HCT116 (cell line): ENCODE data around the gene SRRD. TPM values are rescaled to one million over a fixed set of nuclear protein-coding genes. Genes with fewer than 3 reads are reported as not detected.

Experiments used
- ATAC-seq: fragments of 200-7000 bp; cut with Tn5 transposase; 2 replicates; pipeline ENCODE4 v1.9.1; 2020; ENCODE audit warnings: mild to moderate bottlenecking, moderate library complexity
- BruUV-seq: library from RNA; stranded (reverse); fragments of 400-500 nt; replicated peaks from 2 replicates; lab custom pipeline; 2021; lab: Mats Ljungman, UMichigan
- CTCF ChIA-PET: fragments of 300-600 bp; sonication (Branson Sonifier 250); formaldehyde crosslinking; loops from one replicate; lab custom pipeline; 2021; ENCODE audit warnings: antibody characterized with exemption; lab: Charles Lee
- POLR2A ChIA-PET: fragments of 300-600, 350-600 bp; sonication (Branson Sonifier 250); formaldehyde crosslinking; loops from one replicate; lab custom pipeline; 2021; ENCODE audit warnings: antibody characterized with exemption; lab: Charles Lee
- RAD21 ChIA-PET, 2 experiments: fragments of 300-600 bp; sonication (Branson Sonifier 250); formaldehyde crosslinking; loops; one replicate each; lab custom pipeline; 2023; ENCODE audit warnings: low total read pairs in 2 of 2; ENCODE audit not compliant: uncharacterized antibody in 2 of 2, unreplicated experiment in 2 of 2, low non-redundant PET in 1 of 2; lab: Charles Lee
- DNase-seq: peaks from one replicate; pipeline ENCODE4 v3.0.0-alpha.2; 2010; ENCODE audit warnings: low read depth, low spot score
- H2AFZ ChIP-seq: fragments of 200-600 bp; shearing (Covaris generic), sonication (generic); 2 replicates; pipeline ENCODE4 v1.6.1; 2017; ENCODE audit warnings: low read depth, mixed run types, mixed read lengths, antibody characterized with exemption, low read length; ENCODE audit not compliant: poor library complexity, severe bottlenecking
- H3K27ac ChIP-seq: 2 replicates; pipeline ENCODE4 v1.5.1; 2012; ENCODE audit warnings: low read depth, low read length
- H3K27me3 ChIP-seq: fragments of 200-600 bp; sonication (generic); 2 replicates; pipeline ENCODE4 v1.6.1; 2016; ENCODE audit warnings: mixed run types, low read length, mixed read lengths; ENCODE audit not compliant: insufficient read depth
- H3K36me3 ChIP-seq, 2 experiments: fragments of 200-500 bp in 1 of 2; fragments of 200-600 bp in 1 of 2; sonication (Bioruptor generic) in 1 of 2; sonication (generic) in 1 of 2; 2 replicates each; pipeline versions ENCODE4 v1.5.1 to v1.6.1; 2014 to 2016; ENCODE audit warnings: low read length in 2 of 2, inconsistent platforms in 1 of 2, mixed read lengths in 1 of 2, mixed run types in 1 of 2; ENCODE audit not compliant: insufficient read depth in 2 of 2, control insufficient read depth in 1 of 2
- H3K4me1 ChIP-seq, 2 experiments: fragments of 200-600 bp in 1 of 2; sonication (generic) in 1 of 2; 2 replicates each; pipeline versions ENCODE4 v1.5.1 to v1.6.1; 2012 to 2017; ENCODE audit warnings: low read length in 2 of 2, inconsistent platforms in 1 of 2, mild to moderate bottlenecking in 1 of 2, mixed read lengths in 1 of 2, mixed run types in 1 of 2, moderate library complexity in 1 of 2; ENCODE audit not compliant: insufficient read depth in 2 of 2, control insufficient read depth in 1 of 2
- H3K4me2 ChIP-seq: fragments of 200-600 bp; sonication (generic); 2 replicates; pipeline ENCODE4 v1.6.1; 2017; ENCODE audit warnings: mixed run types, low read length, mixed read lengths
- H3K4me3 ChIP-seq, 2 experiments: fragments of 200-600 bp in 1 of 2; sonication (generic) in 1 of 2; replicated peaks in 1 of 2; 2 replicates each; pipeline ENCODE4 v1.5.1; 2011 to 2016; ENCODE audit warnings: low read length in 2 of 2, control low read depth in 1 of 2, low read depth in 1 of 2, mild to moderate bottlenecking in 1 of 2, mixed read lengths in 1 of 2, mixed run types in 1 of 2
- H3K79me2 ChIP-seq: fragments of 200-600 bp; sonication (generic); 2 replicates; pipeline ENCODE4 v1.6.1; 2017; ENCODE audit warnings: mild to moderate bottlenecking, mixed run types, low read length, moderate library complexity, mixed read lengths; ENCODE audit not compliant: insufficient read depth
- H3K9ac ChIP-seq: fragments of 200-600 bp; sonication (generic); 2 replicates; pipeline ENCODE4 v1.6.1; 2016; ENCODE audit warnings: low read length, mixed read lengths
- H3K9me2 ChIP-seq: fragments of 200-600 bp; sonication (generic), shearing (Covaris generic); 2 replicates; pipeline ENCODE4 v1.6.1; 2017; ENCODE audit warnings: mixed run types, mild to moderate bottlenecking, moderate library complexity; ENCODE audit not compliant: insufficient read depth
- H3K9me3 ChIP-seq, 2 experiments: fragments of 200-500 bp in 1 of 2; fragments of 200-600 bp in 1 of 2; sonication (Bioruptor generic) in 1 of 2; sonication (generic) in 1 of 2; 2 replicates each; pipeline ENCODE4 v1.6.1; 2014 to 2017; ENCODE audit warnings: low read length in 2 of 2, mixed read lengths in 2 of 2, inconsistent platforms in 1 of 2, low read depth in 1 of 2, mild to moderate bottlenecking in 1 of 2, mixed run types in 1 of 2, moderate library complexity in 1 of 2; ENCODE audit not compliant: control insufficient read depth in 1 of 2, insufficient read depth in 1 of 2
- H4K20me1 ChIP-seq: fragments of 200-600 bp; sonication (generic), shearing (Covaris generic); 2 replicates; pipeline ENCODE4 v1.6.1; 2017; ENCODE audit warnings: mixed run types, mild to moderate bottlenecking, moderate library complexity; ENCODE audit not compliant: insufficient read depth
- ATF3 ChIP-seq: IDR thresholded peaks from 2 replicates; pipeline ENCODE4 v1.6.1; 2012
- EGR1 ChIP-seq: IDR thresholded peaks from 2 replicates; pipeline ENCODE4 v1.6.1; 2012; ENCODE audit warnings: low read depth
- EZH2 ChIP-seq: fragments of 200-600 bp; sonication (generic); IDR thresholded peaks from 2 replicates; pipeline ENCODE4 v1.6.1; 2017; ENCODE audit warnings: antibody characterized with exemption, mixed run types
- SP1 ChIP-seq: IDR thresholded peaks from 2 replicates; pipeline ENCODE4 v1.6.1; 2012; ENCODE audit warnings: low read depth
- SRF ChIP-seq: IDR thresholded peaks from 2 replicates; pipeline ENCODE4 v1.6.1; 2012; ENCODE audit warnings: low read depth
- ZBTB33 ChIP-seq: IDR thresholded peaks from 2 replicates; pipeline ENCODE4 v1.6.1; 2011; ENCODE audit warnings: mild to moderate bottlenecking, low read length, moderate library complexity; ENCODE audit not compliant: insufficient replicate concordance; ENCODE audit errors: extremely low read depth
- ZFX ChIP-seq: fragments of 450-650 bp; IDR thresholded peaks from 2 replicates; pipeline ENCODE4 v1.6.1; 2017
- ZNF274 ChIP-seq: fragments of 200-500 bp; sonication (Bioruptor generic); IDR thresholded peaks from 2 replicates; pipeline ENCODE4 v1.6.1; 2014; ENCODE audit warnings: mild to moderate bottlenecking, low read depth, low read length, inconsistent platforms
- intact Hi-C: fragments of 100-400 bp; cut with micrococcal nuclease; formaldehyde crosslinking; loops from 2 replicates; pipeline ENCODE4 v1.10.0; 2022
- total RNA-seq: library from RNA; stranded (reverse); gene quantifications from one replicate; pipeline ENCODE4 v1.2.1, GENCODE V29; 2021; ENCODE audit not compliant: unreplicated experiment
- TF ChIP-seq, protein P1 (sequence below): IDR thresholded peaks from 2 replicates; pipeline ENCODE4 v1.6.1; 2012
- TF ChIP-seq, protein P2 (sequence below): IDR thresholded peaks from 2 replicates; pipeline ENCODE4 v1.6.1; 2012; ENCODE audit warnings: low read depth
- TF ChIP-seq, protein P3 (sequence below), 3 experiments: fragments of 200-600 bp in 1 of 3; sonication (generic) in 1 of 3; IDR thresholded peaks in 2 of 3; conservative IDR thresholded peaks in 1 of 3; 2 replicates each; pipeline ENCODE4 v1.5.1; 2012 to 2017; ENCODE audit warnings: low read depth in 2 of 3, low read length in 2 of 3, antibody characterized with exemption in 1 of 3, borderline replicate concordance in 1 of 3, control low read depth in 1 of 3, mild to moderate bottlenecking in 1 of 3, mixed read lengths in 1 of 3, mixed run types in 1 of 3, moderate library complexity in 1 of 3; ENCODE audit not compliant: insufficient read depth in 1 of 3

Gene SRRD
- total RNA-seq, 1 experiment from 2014 or later: 30.4 TPM

- Histone ChIP-seq H3K9me2 (no peaks in the 10 kb centered on the region), H3K4me2 (peak overlapping the region; percentile 79), H3K79me2 (peaks cover 74% of the 10 kb centered on the region), H3K9me3 (no peaks in the 10 kb centered on the region), H2AFZ (no peak overlapping the region), H3K4me1 (peaks cover 10 to 15% of the 10 kb centered on the region in 2 experiments), H3K4me3 (peak overlapping the region; percentile 78 to 95), H3K9ac (peak overlapping the region; percentile 93), H3K27ac (peak overlapping the region; percentile 79; the same call in 1 of the 2 replicates), H3K36me3 (peaks cover 15 to 23% of the 10 kb centered on the region in 2 experiments; a peak in 2 of 4 replicates), H4K20me1 (no peaks in the 10 kb centered on the region), H3K27me3 (no peaks in the 10 kb centered on the region)
- TF ChIP-seq ZBTB33: no peak
- TF ChIP-seq EGR1: no peak
- TF ChIP-seq, protein P1, sequence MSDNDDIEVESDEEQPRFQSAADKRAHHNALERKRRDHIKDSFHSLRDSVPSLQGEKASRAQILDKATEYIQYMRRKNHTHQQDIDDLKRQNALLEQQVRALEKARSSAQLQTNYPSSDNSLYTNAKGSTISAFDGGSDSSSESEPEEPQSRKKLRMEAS: no peak
- TF ChIP-seq SP1: no peak
- TF ChIP-seq ATF3: no peak
- TF ChIP-seq ZNF274: no peak
- peak; percentile 18; the same call in 1 of the 2 replicates for ATAC-seq
- DNase-seq: no peak
- ChIA-PET RAD21 (no interaction called here), CTCF (interaction anchor here (1.6 to 2.1 kb wide), 3 partner anchors 18 to 181 kb away, joined by 5 to 7 read pairs (median 6); no protein-coding TSS in a partner anchor), POLR2A (no interaction called here)
- intact Hi-C loops: no loop called here
- BruUV-seq: TSS peak; percentile 51
Measured at GRCh38 chr22:26484360-26484706, 656 bp downstream of the SRRD start.

DNA sequence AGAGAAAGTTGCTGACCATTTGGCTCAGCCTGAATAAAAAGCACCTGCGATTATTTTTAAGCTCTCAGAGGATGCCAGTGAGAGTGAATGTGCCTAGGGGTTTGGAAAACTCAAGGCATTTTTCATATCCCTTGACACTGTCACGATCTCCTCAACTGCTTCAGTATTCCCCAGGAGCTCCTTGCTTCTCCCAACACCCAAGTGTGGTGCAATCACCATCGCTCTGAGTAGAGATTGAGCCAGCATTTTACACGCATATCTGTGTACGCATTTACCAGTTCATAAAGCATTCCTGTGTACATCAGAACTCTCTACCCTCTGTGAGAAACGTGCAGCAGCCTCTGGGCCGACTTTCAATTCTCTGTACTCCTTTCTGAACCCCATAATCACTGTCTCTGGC is 1.3 kb downstream of the SRRD start:
- CTCF ChIA-PET: interaction anchor here (1.6 to 2.1 kb wide), 2 partner anchors 17 to 118 kb away, joined by 6 to 7 read pairs; no protein-coding TSS in a partner anchor
- Histone ChIP-seq H3K36me3 (peaks cover 21 to 30% of the 10 kb centered on the region in 2 experiments; a peak in 3 of 4 replicates), H3K27me3 (no peaks in the 10 kb centered on the region), H3K27ac (no peak overlapping the region), H3K4me3 (peak overlapping the region; percentile 78 to 95), H3K9me3 (no peaks in the 10 kb centered on the region), H3K79me2 (peaks cover 70% of the 10 kb centered on the region), H2AFZ (no peak overlapping the region), H3K4me1 (peaks cover 10 to 15% of the 10 kb centered on the region in 2 experiments), H4K20me1 (no peaks in the 10 kb centered on the region), H3K9me2 (no peaks in the 10 kb centered on the region), H3K9ac (peak overlapping the region; percentile 93), H3K4me2 (peak overlapping the region; percentile 79)
- BruUV-seq: no TSS peak
- ATAC-seq (no peak), DNase-seq (no peak)
- POLR2A ChIA-PET: no interaction called here
- RAD21 ChIA-PET: no interaction called here
- intact Hi-C loops: no loop called here
- TF ChIP-seq EZH2 (no peak), ZFX (no peak), SRF (no peak)
- TF ChIP-seq, protein P2, sequence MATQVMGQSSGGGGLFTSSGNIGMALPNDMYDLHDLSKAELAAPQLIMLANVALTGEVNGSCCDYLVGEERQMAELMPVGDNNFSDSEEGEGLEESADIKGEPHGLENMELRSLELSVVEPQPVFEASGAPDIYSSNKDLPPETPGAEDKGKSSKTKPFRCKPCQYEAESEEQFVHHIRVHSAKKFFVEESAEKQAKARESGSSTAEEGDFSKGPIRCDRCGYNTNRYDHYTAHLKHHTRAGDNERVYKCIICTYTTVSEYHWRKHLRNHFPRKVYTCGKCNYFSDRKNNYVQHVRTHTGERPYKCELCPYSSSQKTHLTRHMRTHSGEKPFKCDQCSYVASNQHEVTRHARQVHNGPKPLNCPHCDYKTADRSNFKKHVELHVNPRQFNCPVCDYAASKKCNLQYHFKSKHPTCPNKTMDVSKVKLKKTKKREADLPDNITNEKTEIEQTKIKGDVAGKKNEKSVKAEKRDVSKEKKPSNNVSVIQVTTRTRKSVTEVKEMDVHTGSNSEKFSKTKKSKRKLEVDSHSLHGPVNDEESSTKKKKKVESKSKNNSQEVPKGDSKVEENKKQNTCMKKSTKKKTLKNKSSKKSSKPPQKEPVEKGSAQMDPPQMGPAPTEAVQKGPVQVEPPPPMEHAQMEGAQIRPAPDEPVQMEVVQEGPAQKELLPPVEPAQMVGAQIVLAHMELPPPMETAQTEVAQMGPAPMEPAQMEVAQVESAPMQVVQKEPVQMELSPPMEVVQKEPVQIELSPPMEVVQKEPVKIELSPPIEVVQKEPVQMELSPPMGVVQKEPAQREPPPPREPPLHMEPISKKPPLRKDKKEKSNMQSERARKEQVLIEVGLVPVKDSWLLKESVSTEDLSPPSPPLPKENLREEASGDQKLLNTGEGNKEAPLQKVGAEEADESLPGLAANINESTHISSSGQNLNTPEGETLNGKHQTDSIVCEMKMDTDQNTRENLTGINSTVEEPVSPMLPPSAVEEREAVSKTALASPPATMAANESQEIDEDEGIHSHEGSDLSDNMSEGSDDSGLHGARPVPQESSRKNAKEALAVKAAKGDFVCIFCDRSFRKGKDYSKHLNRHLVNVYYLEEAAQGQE: no peak
- TF ChIP-seq, protein P3, sequence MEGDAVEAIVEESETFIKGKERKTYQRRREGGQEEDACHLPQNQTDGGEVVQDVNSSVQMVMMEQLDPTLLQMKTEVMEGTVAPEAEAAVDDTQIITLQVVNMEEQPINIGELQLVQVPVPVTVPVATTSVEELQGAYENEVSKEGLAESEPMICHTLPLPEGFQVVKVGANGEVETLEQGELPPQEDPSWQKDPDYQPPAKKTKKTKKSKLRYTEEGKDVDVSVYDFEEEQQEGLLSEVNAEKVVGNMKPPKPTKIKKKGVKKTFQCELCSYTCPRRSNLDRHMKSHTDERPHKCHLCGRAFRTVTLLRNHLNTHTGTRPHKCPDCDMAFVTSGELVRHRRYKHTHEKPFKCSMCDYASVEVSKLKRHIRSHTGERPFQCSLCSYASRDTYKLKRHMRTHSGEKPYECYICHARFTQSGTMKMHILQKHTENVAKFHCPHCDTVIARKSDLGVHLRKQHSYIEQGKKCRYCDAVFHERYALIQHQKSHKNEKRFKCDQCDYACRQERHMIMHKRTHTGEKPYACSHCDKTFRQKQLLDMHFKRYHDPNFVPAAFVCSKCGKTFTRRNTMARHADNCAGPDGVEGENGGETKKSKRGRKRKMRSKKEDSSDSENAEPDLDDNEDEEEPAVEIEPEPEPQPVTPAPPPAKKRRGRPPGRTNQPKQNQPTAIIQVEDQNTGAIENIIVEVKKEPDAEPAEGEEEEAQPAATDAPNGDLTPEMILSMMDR (IDR thresholded peaks at IDR 0.05 in 2 of 3, conservative IDR thresholded peaks at IDR 0.05 in 1 of 3; ENCODE audit: borderline replicate concordance in 1 of 3, insufficient read depth in 1 of 3, low read depth in 2 of 3, low read length in 2 of 3): no peak
